OCI-LY1 (cell line): Measurements from ENCODE around the gene ASCL1.

Experiments used
- H2AFZ ChIP-seq: fragments of 200-600 bp; sonication (generic), shearing (Covaris generic); 2 replicates; pipeline ENCODE4 v1.6.0; 2014; ENCODE audit warnings: antibody characterized with exemption, mild to moderate bottlenecking, low read length
- H3F3A ChIP-seq: fragments of 200-600 bp; sonication (generic), shearing (Covaris generic); 2 replicates; pipeline ENCODE4 v1.6.0; 2014; ENCODE audit warnings: mild to moderate bottlenecking, antibody characterized with exemption, low read length, moderate library complexity; ENCODE audit not compliant: insufficient read depth
- H3K27ac ChIP-seq: fragments of 200-600 bp; sonication (generic); 2 replicates; pipeline ENCODE4 v1.5.1; 2014; ENCODE audit warnings: low read length, mixed run types, mild to moderate bottlenecking, low read depth; ENCODE audit not compliant: poor library complexity, severe bottlenecking
- H3K27me3 ChIP-seq: fragments of 200-600 bp; sonication (generic); 2 replicates; pipeline ENCODE4 v1.6.0; 2014; ENCODE audit warnings: antibody characterized with exemption, mild to moderate bottlenecking, low read length, moderate library complexity; ENCODE audit not compliant: insufficient read depth
- H3K36me3 ChIP-seq: fragments of 200-600 bp; sonication (generic); 2 replicates; pipeline ENCODE4 v1.6.1; 2014; ENCODE audit warnings: mild to moderate bottlenecking, antibody characterized with exemption, low read length, moderate library complexity, mixed read lengths; ENCODE audit not compliant: insufficient read depth
- H3K4me1 ChIP-seq: fragments of 200-600 bp; sonication (generic); 2 replicates; pipeline ENCODE4 v1.5.1; 2014; ENCODE audit warnings: mild to moderate bottlenecking, low read length, moderate library complexity; ENCODE audit not compliant: insufficient read depth, severe bottlenecking
- H3K4me2 ChIP-seq: fragments of 200-600 bp; sonication (generic), shearing (Covaris generic); 2 replicates; pipeline ENCODE4 v1.6.1; 2014; ENCODE audit warnings: low read length
- H3K4me3 ChIP-seq: fragments of 200-600 bp; sonication (generic); 2 replicates; pipeline ENCODE4 v1.5.1; 2014; ENCODE audit warnings: low read length, low read depth, mild to moderate bottlenecking, mixed read lengths; ENCODE audit not compliant: poor library complexity, severe bottlenecking
- H3K79me2 ChIP-seq: fragments of 200-600 bp; shearing (Covaris generic); 2 replicates; pipeline ENCODE4 v1.6.1; 2016; ENCODE audit warnings: mixed run types, low read length, mixed read lengths; ENCODE audit not compliant: insufficient read depth
- H3K9ac ChIP-seq: fragments of 200-600 bp; sonication (generic), shearing (Covaris generic); 2 replicates; pipeline ENCODE4 v1.6.1; 2014; ENCODE audit warnings: mild to moderate bottlenecking, low read length, mixed read lengths
- H3K9me2 ChIP-seq: fragments of 200-600 bp; sonication (generic), shearing (Covaris generic); 2 replicates; pipeline ENCODE4 v1.6.1; 2014; ENCODE audit warnings: low read depth, mild to moderate bottlenecking, low read length, mixed read lengths
- H3K9me3 ChIP-seq: fragments of 200-600 bp; shearing (Covaris generic); 2 replicates; pipeline ENCODE4 v1.6.1; 2014; ENCODE audit warnings: low read length, mixed read lengths
- H4K20me1 ChIP-seq: fragments of 200-600 bp; sonication (generic), shearing (Covaris generic); 2 replicates; pipeline ENCODE4 v1.6.0; 2016; ENCODE audit warnings: mild to moderate bottlenecking, low read length; ENCODE audit not compliant: insufficient read depth
- EZH2 ChIP-seq: fragments of 200-600 bp; sonication (generic), shearing (Covaris generic); IDR thresholded peaks from 2 replicates; pipeline ENCODE4 v1.8.0; 2017; ENCODE audit warnings: borderline replicate concordance, mixed run types, mild to moderate bottlenecking, antibody characterized with exemption, low read length, moderate library complexity, mixed read lengths
- TF ChIP-seq, protein P1 (sequence below): fragments of 200-600 bp; sonication (generic), shearing (Covaris generic); IDR thresholded peaks from 2 replicates; pipeline ENCODE4 v1.5.1; 2017; ENCODE audit warnings: mild to moderate bottlenecking, antibody characterized with exemption, low read length, moderate library complexity, mixed read lengths

ASCL1 gene

GRCh38 chr12:102970780-102971179 is 13.3 kb downstream of the ASCL1 start:
- TF ChIP-seq, protein P1, sequence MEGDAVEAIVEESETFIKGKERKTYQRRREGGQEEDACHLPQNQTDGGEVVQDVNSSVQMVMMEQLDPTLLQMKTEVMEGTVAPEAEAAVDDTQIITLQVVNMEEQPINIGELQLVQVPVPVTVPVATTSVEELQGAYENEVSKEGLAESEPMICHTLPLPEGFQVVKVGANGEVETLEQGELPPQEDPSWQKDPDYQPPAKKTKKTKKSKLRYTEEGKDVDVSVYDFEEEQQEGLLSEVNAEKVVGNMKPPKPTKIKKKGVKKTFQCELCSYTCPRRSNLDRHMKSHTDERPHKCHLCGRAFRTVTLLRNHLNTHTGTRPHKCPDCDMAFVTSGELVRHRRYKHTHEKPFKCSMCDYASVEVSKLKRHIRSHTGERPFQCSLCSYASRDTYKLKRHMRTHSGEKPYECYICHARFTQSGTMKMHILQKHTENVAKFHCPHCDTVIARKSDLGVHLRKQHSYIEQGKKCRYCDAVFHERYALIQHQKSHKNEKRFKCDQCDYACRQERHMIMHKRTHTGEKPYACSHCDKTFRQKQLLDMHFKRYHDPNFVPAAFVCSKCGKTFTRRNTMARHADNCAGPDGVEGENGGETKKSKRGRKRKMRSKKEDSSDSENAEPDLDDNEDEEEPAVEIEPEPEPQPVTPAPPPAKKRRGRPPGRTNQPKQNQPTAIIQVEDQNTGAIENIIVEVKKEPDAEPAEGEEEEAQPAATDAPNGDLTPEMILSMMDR: no peak
- no peak for TF ChIP-seq EZH2
- Histone ChIP-seq H3K4me1 (no peaks in the 10 kb centered on the region), H3K4me2 (no peak overlapping the region), H3K79me2 (no peaks in the 10 kb centered on the region), H3K9me3 (no peaks in the 10 kb centered on the region), H3K27ac (no peak overlapping the region), H3K36me3 (no peaks in the 10 kb centered on the region), H3K9ac (no peak overlapping the region), H3K4me3 (no peak overlapping the region), H3K27me3 (no peaks in the 10 kb centered on the region), H2AFZ (no peak overlapping the region), H4K20me1 (no peaks in the 10 kb centered on the region), H3K9me2 (no peaks in the 10 kb centered on the region), H3F3A (no peaks in the 10 kb centered on the region)

DNA sequence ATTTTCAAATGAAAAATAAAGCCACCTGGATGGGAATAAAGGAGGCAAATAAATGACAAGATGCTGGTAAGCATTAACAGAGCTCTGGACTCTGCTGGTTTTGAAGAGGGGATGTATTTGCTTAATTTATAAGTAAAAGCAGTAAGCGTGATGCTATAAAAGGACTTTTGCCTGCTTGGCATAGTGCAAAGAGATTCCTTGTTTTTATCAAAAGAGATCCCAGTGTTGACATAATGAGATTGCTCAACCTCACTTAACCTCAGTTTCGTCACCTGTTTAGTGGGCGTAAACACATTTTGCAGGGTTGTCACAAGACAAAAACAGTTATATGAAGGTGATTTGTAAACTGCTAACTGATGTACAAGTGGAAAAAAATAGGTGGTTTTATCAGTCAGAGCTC is 13.8 kb downstream of the ASCL1 start:
- Histone ChIP-seq H4K20me1 (no peaks in the 10 kb centered on the region), H2AFZ (no peak overlapping the region), H3F3A (no peaks in the 10 kb centered on the region), H3K27me3 (no peaks in the 10 kb centered on the region), H3K9ac (no peak overlapping the region), H3K4me2 (no peak overlapping the region), H3K36me3 (no peaks in the 10 kb centered on the region), H3K79me2 (no peaks in the 10 kb centered on the region), H3K27ac (no peak overlapping the region), H3K4me3 (no peak overlapping the region), H3K4me1 (no peaks in the 10 kb centered on the region), H3K9me2 (no peaks in the 10 kb centered on the region), H3K9me3 (no peaks in the 10 kb centered on the region)
- TF ChIP-seq, protein P1: no peak
- TF ChIP-seq EZH2: no peak

DNA sequence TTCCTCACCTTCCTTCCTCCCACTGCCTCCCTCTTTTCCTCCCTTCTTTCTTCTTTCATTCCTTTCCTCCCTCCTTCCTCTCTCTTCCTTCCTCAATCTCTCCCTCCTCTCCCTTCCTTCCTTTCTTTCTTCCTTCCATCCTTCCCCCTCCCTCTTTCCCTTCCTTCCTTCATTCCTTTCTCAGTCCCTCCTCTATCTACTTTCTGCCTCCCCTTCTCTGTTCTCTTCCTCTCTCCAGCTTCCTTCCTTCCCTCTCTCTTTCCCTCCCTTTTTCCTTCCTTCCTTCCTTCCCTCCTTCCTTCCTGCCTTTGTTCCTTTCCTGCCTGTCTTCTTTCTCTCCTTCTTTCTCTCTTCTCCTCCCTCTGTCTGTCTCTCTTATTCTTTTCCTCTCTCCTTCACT is 16.1 kb downstream of the ASCL1 start:
- no peak overlapping the region for H3K4me3 ChIP-seq
- no peaks in the 10 kb centered on the region for H3K9me3 ChIP-seq
- no peaks in the 10 kb centered on the region for H3K9me2 ChIP-seq
- H3K79me2 ChIP-seq: no peaks in the 10 kb centered on the region
- H3K27ac ChIP-seq: no peak overlapping the region
- no peak overlapping the region for H3K4me2 ChIP-seq
- H3K4me1 ChIP-seq: no peaks in the 10 kb centered on the region
- H3K36me3 ChIP-seq: no peaks in the 10 kb centered on the region
- H2AFZ ChIP-seq: no peak overlapping the region
- H3K27me3 ChIP-seq: no peaks in the 10 kb centered on the region
- no peaks in the 10 kb centered on the region for H4K20me1 ChIP-seq
- TF ChIP-seq EZH2: no peak
- TF ChIP-seq, protein P1: no peak
- no peak overlapping the region for H3K9ac ChIP-seq
- H3F3A ChIP-seq: no peaks in the 10 kb centered on the region
